ENCODE results near the gene PAOX. TPM values are rescaled to one million over a fixed set of nuclear protein-coding genes. Genes with fewer than 3 reads are reported as not detected.

The PAOX gene
- total RNA-seq, 6 donors from 2014 or later: 4.7 to 24.1 (median 10.3) TPM

- H3K4me1 ChIP-seq: peaks cover 21 to 25% (median 22%) of the 10 kb centered on the region in 4 donors
- H3K9me3 ChIP-seq: no peaks in the 10 kb centered on the region
- no peak overlapping the region for H3K27ac ChIP-seq
- WGBS, 2 donors: 89 to 93% methylated on average over 10 of the region's 10 CpGs
- ATAC-seq (ENCODE audit: low FRiP score in 2 of 2) (no peak), DNase-seq (no peak)
- no peak for TF ChIP-seq POLR2AphosphoS5 (IDR thresholded peaks at IDR 0.05)
- no peak for TF ChIP-seq EP300 (IDR thresholded peaks at IDR 0.05)
- no peak for TF ChIP-seq POLR2A (IDR thresholded peaks at IDR 0.05)
- no peak for TF ChIP-seq CTCF (IDR thresholded peaks at IDR 0.05)
- peaks cover 0 to 32% (median 24%) of the 10 kb centered on the region in 4 donors for H3K27me3 ChIP-seq
- no peak overlapping the region for H3K4me3 ChIP-seq
- no peaks in the 10 kb centered on the region for H3K36me3 ChIP-seq
These were observed 40.7 kb upstream of the PAOX start for GRCh38 chr10:133338080-133339071.

GRCh38 chr10:133339708-133340380, 39.2 kb upstream of the PAOX start:
- no peak overlapping the region for H3K27ac ChIP-seq
- peak in 1 of 2 donors; percentile 52 for DNase-seq
- 93% methylated on average over 13 of the region's 13 CpGs for WGBS, 2 donors
- TF ChIP-seq POLR2A (IDR thresholded peaks at IDR 0.05) (no peak), CTCF (IDR thresholded peaks at IDR 0.05) (no peak), POLR2AphosphoS5 (IDR thresholded peaks at IDR 0.05) (no peak), EP300 (IDR thresholded peaks at IDR 0.05) (no peak)
- no peak overlapping the region for H3K4me3 ChIP-seq
- H3K36me3 ChIP-seq: no peaks in the 10 kb centered on the region
- H3K27me3 ChIP-seq: peaks cover 0 to 28% (median 21%) of the 10 kb centered on the region in 4 donors
- no peaks in the 10 kb centered on the region for H3K9me3 ChIP-seq
- H3K4me1 ChIP-seq: peaks cover 20 to 22% (median 21%) of the 10 kb centered on the region in 4 donors
- peak in 1 of 2 donors; percentile 23 for ATAC-seq (ENCODE audit: low FRiP score in 2 of 2)

- no peaks in the 10 kb centered on the region for H3K36me3 ChIP-seq
- DNase-seq (no peak), ATAC-seq (ENCODE audit: low FRiP score in 2 of 2) (no peak)
- H3K4me3 ChIP-seq: no peak overlapping the region
- no peak overlapping the region for H3K27ac ChIP-seq
- H3K27me3 ChIP-seq: peaks cover 0 to 8% (median 2%) of the 10 kb centered on the region in 4 donors
- peaks cover 0 to under 1% (median under 1%) of the 10 kb centered on the region in 4 donors for H3K4me1 ChIP-seq
- WGBS, 2 donors: 89 to 92% methylated on average over 4 of the region's 4 CpGs
- no peaks in the 10 kb centered on the region for H3K9me3 ChIP-seq
- no peak for TF ChIP-seq POLR2AphosphoS5 (IDR thresholded peaks at IDR 0.05)
- no peak for TF ChIP-seq POLR2A (IDR thresholded peaks at IDR 0.05)
- TF ChIP-seq EP300 (IDR thresholded peaks at IDR 0.05): no peak
These were observed 37.1 kb upstream of the PAOX start for GRCh38 chr10:133341983-133342382.

GRCh38 chr10:133342942-133343341, 36.1 kb upstream of the PAOX start:
- H3K4me1 ChIP-seq: no peaks in the 10 kb centered on the region
- no peaks in the 10 kb centered on the region for H3K36me3 ChIP-seq
- DNase-seq (peak in 1 of 2 donors; percentile 36), ATAC-seq (ENCODE audit: low FRiP score in 2 of 2) (no peak)
- no peaks in the 10 kb centered on the region for H3K9me3 ChIP-seq
- WGBS, 2 donors: 69 to 70% methylated on average over 8 of the region's 8 CpGs
- no peak overlapping the region for H3K4me3 ChIP-seq
- peaks cover 0 to 11% (median 2%) of the 10 kb centered on the region in 4 donors for H3K27me3 ChIP-seq
- H3K27ac ChIP-seq: no peak overlapping the region
- TF ChIP-seq POLR2AphosphoS5 (IDR thresholded peaks at IDR 0.05): no peak
- no peak for TF ChIP-seq EP300 (IDR thresholded peaks at IDR 0.05)
- no peak for TF ChIP-seq CTCF (IDR thresholded peaks at IDR 0.05)
- TF ChIP-seq POLR2A (IDR thresholded peaks at IDR 0.05): no peak

- WGBS, 2 donors: 61 to 74% methylated on average over 9 of the region's 9 CpGs
- peaks cover 0 to 15% (median 2%) of the 10 kb centered on the region in 4 donors for H3K27me3 ChIP-seq
These were observed 35.5 kb upstream of the PAOX start for GRCh38 chr10:133343558-133343957.

More at GRCh38 chr10:133343558-133343957, 35.5 kb upstream of the PAOX start:
- Histone ChIP-seq H3K9me3 (no peaks in the 10 kb centered on the region), H3K4me3 (no peak overlapping the region), H3K4me1 (no peaks in the 10 kb centered on the region), H3K27ac (no peak overlapping the region), H3K36me3 (no peaks in the 10 kb centered on the region)
- ATAC-seq (ENCODE audit: low FRiP score in 2 of 2) (no peak), DNase-seq (no peak)
- TF ChIP-seq CTCF (IDR thresholded peaks at IDR 0.05) (no peak), POLR2A (IDR thresholded peaks at IDR 0.05) (no peak), EP300 (IDR thresholded peaks at IDR 0.05) (no peak), POLR2AphosphoS5 (IDR thresholded peaks at IDR 0.05) (no peak)
